K562 (cell line): ENCODE measurements around the gene HDHD3. TPM values are rescaled to one million over a fixed set of nuclear protein-coding genes. Genes with fewer than 3 reads are reported as not detected.
A peak's percentile ranks its signal among the peaks of the same experiment; 100 is the strongest.

ENCODE experiments used
- CBX5 ChIP-seq: IDR thresholded peaks from 2 replicates; pipeline ENCODE4 v1.6.1; 2014; ENCODE audit warnings: low read depth, borderline replicate concordance
- CGGBP1 ChIP-seq: fragments of 250-450 bp; sonication (Bioruptor Pico); IDR thresholded peaks from 2 replicates; pipeline ENCODE4 v1.9.0; 2021; ENCODE audit warnings: mild to moderate bottlenecking
- ESRRA ChIP-seq: fragments of 450-650 bp; IDR thresholded peaks from 2 replicates; pipeline ENCODE4 v1.6.1; 2014; ENCODE audit warnings: low read depth, mild to moderate bottlenecking, moderate library complexity, borderline replicate concordance
- KHSRP ChIP-seq: fragments of 450-650 bp; IDR thresholded peaks from 2 replicates; pipeline ENCODE4 v1.6.1; 2017
- MAFF ChIP-seq: IDR thresholded peaks from 2 replicates; pipeline ENCODE4 v1.6.1; 2012; ENCODE audit warnings: low read length, improper control_type of control experiment
- MBD1 ChIP-seq: fragments of 250-450 bp; sonication (Bioruptor Pico); IDR thresholded peaks from 2 replicates; pipeline ENCODE4 v1.8.0; 2022; ENCODE audit warnings: inconsistent platforms
- MTF1 ChIP-seq: fragments of 250-450 bp; sonication (Bioruptor Pico); IDR thresholded peaks from 2 replicates; pipeline ENCODE4 v1.9.0; 2021; ENCODE audit warnings: moderate library complexity, mild to moderate bottlenecking, inconsistent platforms, borderline replicate concordance
- RNF219 ChIP-seq: fragments of 250-450 bp; sonication (Bioruptor Pico); IDR thresholded peaks from 2 replicates; pipeline ENCODE4 v1.5.0; 2022; ENCODE audit warnings: mild to moderate bottlenecking
- STAG1 ChIP-seq: sonication (generic); formaldehyde crosslinking; IDR thresholded peaks from 2 replicates; pipeline ENCODE4 v1.5.0; 2020; ENCODE audit warnings: missing genetic modification reagents, borderline replicate concordance
- ZBTB11 ChIP-seq, 3 experiments: fragments of 200-800 bp in 1 of 3; fragments of 250-450 bp in 1 of 3; fragments of 450-650 bp in 1 of 3; sonication (Bioruptor Pico) in 1 of 3; sonication (Bioruptor generic) in 1 of 3; formaldehyde crosslinking in 1 of 3; IDR thresholded peaks; 2 replicates each; pipeline versions ENCODE4 v1.6.1 to v1.8.0; 2016 to 2022; ENCODE audit warnings: mild to moderate bottlenecking in 2 of 3, missing genetic modification characterization in 2 of 3, missing compliant biosample characterization in 1 of 3, moderate library complexity in 1 of 3
- ZC3H4 ChIP-seq: sonication (generic); formaldehyde crosslinking; IDR thresholded peaks from 2 replicates; pipeline ENCODE4 v1.9.0; 2021; ENCODE audit warnings: missing genetic modification reagents, borderline replicate concordance
- ZC3H8 ChIP-seq: fragments of 450-650 bp; IDR thresholded peaks from 2 replicates; pipeline ENCODE4 v1.6.1; 2017
- ZNF224 ChIP-seq: sonication (generic); formaldehyde crosslinking; IDR thresholded peaks from 2 replicates; pipeline ENCODE4 v1.8.0; 2022; ENCODE audit warnings: mild to moderate bottlenecking, missing genetic modification reagents
- ZNF23 ChIP-seq: fragments of 250-450 bp; sonication (Bioruptor Pico); IDR thresholded peaks from 2 replicates; pipeline ENCODE4 v1.4.0; 2020; ENCODE audit warnings: mild to moderate bottlenecking
- ZNF507 ChIP-seq: conservative IDR thresholded peaks from 2 replicates; pipeline ENCODE4 v1.6.1; 2017; ENCODE audit warnings: missing genetic modification characterization, missing compliant biosample characterization
- ZNF609 ChIP-seq: sonication (generic); formaldehyde crosslinking; IDR thresholded peaks from 2 replicates; pipeline ENCODE4 v1.8.1; 2023; ENCODE audit warnings: missing genetic modification reagents, mild to moderate bottlenecking, borderline replicate concordance
- polyA plus RNA-seq, 8 experiments: library from polyadenylated mRNA; depleted of rRNA in 4 of 8; stranded (reverse) in 5 of 8; unstranded in 3 of 8; fragments of >200 nt; fragmentation: Nextera tagmentation in 2 of 8; fragmentation: Illumina TruSeq in 1 of 8; extraction: Ambion mirVana in 2 of 8; extraction: Trizol in 1 of 8; gene quantifications; 2 replicates each; pipeline versions ENCODE4 v1.2.1 to v1.2.3, GENCODE V29; 2011 to 2014; ENCODE audit warnings: inconsistent platforms in 1 of 8, missing spikeins in 1 of 8
- total RNA-seq, 7 experiments: library from RNA; depleted of rRNA in 6 of 7; stranded (reverse); fragments of >200 nt in 6 of 7; fragmentation: Illumina TruSeq in 2 of 7; extraction: Trizol in 2 of 7; gene quantifications; 2 replicates each; pipeline versions ENCODE4 v1.2.1 to v1.2.3, GENCODE V29; 2011 to 2021; ENCODE audit warnings: low replicate concordance in 1 of 7

HDHD3 gene
- total and polyA plus RNA-seq, 9 of the 15 experiments (the other 6 are each of a cell fraction or from before 2014, with no cell fraction given): 1.1 to 19.1 (median 10.9) TPM

- TF ChIP-seq ZNF609 (no peak), ZBTB11 (CRISPR knock-in tag; IDR thresholded peaks at IDR 0.05) (peak in 1 of 3 experiments; percentile 68; a peak in 2 of 6 replicates), ZC3H4 (no peak), RNF219 (CRISPR knock-in tag) (no peak), CBX5 (no peak), ZNF23 (CRISPR knock-in tag) (peak; percentile 83), KHSRP (no peak), MTF1 (CRISPR knock-in tag) (peak; percentile 87; the same call in 1 of the 2 replicates), ZC3H8 (no peak), MAFF (no peak), ZNF224 (CRISPR knock-in tag) (no peak), STAG1 (no peak), CGGBP1 (CRISPR knock-in tag) (no peak), ZNF507 (0 out of 2 replicates have a peak, but pooled peaks have one; percentile 48), ESRRA (no peak), MBD1 (no peak)
Measured at GRCh38 chr9:113345671-113346070, 31.1 kb downstream of the HDHD3 start (continued).
